M059J (cell line): ENCODE results near the gene AKT1. TPM values are rescaled to one million over a fixed set of nuclear protein-coding genes. Genes with fewer than 3 reads are reported as not detected.
"Not testable (repeated sequence)": the region's sequence is repeated elsewhere in the genome, so short reads cannot be mapped to it uniquely, and the experiment has no call there.

Experiments
- DNase-seq: peaks from one replicate; pipeline ENCODE4 v3.0.0-alpha.2; 2012; ENCODE audit warnings: low read depth
- total RNA-seq: library from RNA; depleted of rRNA; stranded (reverse); fragments of >200 nt; shearing (Covaris generic); gene quantifications from 2 replicates; pipeline ENCODE4 v1.2.3, GENCODE V29; 2014

Gene AKT1
- total RNA-seq, 1 experiment from 2014 or later: 134 TPM

DNA sequence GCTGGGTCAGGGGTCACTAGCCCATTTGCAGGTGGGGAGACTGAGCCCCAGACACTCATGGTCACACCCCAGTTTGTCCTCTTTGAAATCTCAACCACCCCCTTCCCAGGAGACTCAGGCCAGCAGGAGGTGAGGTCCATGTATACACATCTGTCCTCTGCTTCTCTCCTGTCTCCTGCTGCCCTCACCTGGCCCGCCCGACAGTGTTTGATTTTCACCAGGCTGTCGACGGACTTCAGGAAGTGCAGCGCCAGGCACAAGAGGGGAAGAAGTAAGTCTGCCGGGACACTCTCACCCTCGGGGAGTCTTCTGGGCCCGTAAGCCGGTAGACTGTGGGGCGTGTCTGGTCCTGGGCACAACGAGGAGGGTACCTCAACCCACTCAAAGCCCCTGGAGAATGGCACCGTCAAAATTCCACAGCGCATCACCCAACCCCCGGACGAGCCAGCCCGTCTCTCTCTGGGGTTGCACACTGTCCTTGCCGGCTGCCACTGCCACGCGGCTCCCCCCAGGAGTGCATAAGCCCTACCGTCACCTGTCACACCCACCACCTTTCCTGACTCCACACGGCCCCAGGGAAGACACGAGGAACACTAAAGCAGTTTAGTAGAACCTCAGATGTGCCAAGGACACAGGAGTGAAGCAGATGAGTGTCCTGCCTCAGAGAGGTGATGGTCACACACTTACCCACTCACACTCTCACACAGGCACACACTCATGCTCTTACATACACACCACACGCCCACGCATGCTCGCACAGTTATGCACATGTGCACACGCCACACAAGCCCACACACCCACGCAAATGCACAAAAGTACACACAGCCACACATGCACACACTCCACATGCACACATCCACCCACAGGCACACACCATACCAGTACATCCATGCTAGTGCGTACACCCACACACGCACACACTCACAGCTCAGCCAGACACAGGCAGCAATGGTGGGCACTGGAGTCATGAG, 55.7 kb downstream of the AKT1 start:
- DNase-seq: no peak

DNA sequence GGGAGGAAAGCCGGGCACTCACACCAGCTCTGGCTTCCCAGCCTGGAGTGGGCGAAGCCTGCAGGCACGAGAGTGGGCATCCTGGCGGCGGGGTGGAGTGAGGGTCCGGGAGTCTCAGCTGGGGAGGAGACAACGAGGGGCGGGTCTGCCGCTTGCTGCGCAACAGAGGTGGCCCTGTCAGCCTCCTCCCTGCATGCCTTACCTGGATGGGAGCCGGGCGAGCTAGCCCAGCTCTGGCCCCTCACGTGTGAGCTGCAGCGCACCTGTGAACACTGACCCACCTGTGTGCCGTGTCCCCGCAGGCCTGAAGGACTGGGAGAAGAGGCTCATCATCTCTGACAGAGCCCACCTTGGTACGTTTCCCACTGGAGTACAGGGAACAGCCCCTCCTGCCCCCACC, 56.5 kb downstream of the AKT1 start:
- DNase-seq: no peak

DNA sequence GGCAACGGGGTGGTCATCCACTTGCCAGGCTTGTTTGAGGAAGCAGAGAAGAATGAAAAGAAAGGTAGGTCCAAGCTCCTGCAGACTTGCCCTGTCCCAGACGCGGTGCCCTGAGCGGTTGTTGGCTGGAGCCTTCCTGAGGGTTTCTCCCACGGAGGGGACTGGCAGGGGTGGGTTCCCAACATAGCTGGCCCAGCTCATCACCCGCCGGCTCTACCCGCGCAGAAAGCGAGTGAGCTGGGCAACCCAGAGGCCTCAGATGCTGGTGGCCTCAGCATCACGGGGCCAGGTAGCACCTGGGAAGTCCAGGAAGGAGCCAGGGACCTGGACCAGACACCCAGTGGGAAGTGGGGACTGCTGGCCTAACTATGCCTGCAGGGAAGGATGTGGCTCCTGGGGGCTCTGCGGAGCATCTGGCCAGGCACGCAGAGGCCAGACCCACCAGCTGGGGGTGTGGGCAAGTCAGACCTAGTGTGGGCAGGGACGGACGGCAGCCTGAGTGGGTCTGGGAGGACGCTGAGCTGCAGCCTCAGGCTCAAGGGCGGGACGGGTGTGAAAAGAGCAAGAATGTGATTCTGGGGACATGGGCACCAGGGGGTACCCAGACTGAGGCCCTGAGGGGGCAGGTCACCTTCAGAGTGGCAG, 57.1 kb downstream of the AKT1 start:
- DNase-seq: no peak

DNA sequence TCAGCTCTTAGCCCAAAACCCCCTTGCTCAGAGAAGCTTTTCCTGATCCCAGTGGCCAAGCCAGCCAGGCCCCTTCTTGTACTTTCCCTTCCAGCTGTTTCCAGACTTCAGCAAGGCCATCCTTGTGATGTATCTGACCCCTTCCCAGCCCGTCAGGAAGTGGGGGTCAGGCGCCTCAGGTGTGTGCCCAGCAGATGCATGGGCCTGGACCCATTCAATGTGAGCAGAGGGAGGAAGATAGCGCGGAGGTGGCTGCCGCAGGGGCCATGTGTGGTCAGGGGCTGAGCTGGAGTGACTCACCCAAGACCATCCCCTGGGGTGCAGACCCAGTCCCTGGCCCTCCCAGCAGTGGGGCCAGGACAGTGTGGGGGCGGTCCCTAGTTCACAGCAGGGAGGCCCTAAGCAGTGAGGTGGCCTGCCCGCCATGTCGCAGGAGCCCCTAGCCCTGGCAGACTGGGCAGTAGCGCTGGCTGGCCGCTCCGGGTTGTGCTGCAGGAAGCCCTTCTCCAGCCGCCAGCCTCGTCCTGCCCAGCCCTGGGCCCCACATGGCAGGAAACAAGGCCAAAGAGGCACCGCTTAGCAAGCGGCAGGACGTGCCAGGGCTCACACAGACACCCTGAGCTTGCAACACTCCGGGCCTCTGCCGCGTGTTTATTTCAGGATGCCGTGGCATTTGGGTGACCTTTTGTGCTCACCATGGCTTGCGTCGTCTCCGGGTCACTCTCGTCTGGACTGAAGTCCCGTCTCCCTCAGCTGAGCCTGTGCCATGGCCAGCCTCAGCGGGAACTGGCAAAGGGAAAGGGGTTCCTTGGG, 59.5 kb downstream of the AKT1 start:
- DNase-seq: peak; percentile 65

DNA sequence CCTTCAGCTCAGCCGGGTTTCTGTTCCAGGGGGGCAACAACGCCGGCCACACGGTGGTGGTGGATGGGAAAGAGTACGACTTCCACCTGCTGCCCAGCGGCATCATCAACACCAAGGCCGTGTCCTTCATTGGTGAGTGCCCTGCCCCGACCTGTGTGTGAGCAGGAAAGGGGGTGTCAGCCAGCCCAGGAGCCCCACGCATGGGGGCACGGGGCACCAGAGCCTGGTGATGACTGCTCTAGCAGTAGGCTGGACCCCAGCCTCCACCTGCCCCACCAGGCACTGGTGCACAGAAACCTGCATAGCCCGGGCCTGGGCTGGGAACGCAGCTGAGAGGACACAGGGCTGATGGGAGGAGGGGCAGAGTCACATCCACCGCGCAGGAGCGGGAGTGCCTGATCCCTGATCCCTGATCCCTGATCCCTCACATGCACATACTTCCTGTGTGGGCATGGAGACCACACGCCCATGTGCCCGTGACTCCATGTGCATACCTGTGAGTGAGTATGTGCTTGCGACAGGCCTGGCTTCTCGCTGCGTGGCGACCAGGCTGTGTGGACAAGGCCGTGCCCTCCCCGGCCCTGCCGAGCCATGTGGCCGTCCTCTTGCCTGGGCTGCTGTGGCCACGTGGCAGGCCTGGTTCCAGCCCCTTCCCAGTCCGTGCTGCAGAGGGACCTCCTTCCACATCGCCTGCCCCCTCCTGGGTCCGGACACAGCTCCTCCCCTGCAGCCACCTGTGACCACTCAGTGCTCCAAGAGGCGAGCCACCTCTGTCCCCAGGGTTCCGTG, 60.4 kb downstream of the AKT1 start:
- DNase-seq: no peak

DNA sequence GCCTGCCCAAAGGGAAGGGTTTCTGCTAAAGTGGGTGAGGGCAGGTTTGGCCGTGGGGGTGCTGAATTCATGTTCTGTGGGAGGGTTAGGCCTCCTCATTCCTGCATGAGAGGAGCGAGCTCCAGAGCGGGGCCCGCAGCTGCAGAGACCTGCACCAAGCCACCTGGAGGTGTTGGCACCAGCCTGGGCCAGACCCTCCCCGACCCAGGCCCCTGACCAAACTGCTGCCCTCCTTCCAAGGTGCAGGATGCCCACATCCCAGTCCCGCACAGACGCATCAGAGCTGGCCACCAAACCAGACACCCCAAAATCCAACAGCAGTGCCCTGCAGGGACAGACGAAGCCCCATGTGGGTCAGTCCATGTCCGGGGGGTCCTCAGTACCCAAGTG, 61.0 kb downstream of the AKT1 start:
- no peak for DNase-seq

DNA sequence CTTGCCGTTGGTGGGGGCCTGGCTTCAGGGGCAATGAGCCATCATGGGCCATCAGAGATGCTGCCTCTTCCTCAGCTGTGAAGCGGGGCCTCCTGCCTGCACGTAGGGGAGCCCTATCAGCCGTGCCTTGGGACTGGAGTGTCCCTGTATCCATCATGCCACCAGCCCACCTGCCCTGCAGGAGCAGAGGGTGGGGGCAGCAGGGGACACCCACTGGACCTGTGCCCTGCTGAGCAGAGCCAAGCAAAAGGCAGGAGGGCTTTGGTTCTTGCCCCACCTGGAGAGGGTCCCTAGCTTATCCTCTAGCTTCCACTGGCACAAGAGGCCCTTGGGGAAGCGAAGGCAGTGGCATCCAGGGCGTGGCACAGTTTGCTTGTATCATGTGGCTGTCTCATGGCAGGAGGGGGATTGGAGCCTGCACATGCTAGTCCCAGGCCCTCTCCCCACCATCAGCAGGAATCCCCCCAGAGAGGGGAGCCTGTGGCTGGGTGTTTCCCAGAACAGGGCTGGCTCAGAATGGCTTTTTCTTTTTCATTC, 61.4 kb downstream of the AKT1 start:
- no peak for DNase-seq

DNA sequence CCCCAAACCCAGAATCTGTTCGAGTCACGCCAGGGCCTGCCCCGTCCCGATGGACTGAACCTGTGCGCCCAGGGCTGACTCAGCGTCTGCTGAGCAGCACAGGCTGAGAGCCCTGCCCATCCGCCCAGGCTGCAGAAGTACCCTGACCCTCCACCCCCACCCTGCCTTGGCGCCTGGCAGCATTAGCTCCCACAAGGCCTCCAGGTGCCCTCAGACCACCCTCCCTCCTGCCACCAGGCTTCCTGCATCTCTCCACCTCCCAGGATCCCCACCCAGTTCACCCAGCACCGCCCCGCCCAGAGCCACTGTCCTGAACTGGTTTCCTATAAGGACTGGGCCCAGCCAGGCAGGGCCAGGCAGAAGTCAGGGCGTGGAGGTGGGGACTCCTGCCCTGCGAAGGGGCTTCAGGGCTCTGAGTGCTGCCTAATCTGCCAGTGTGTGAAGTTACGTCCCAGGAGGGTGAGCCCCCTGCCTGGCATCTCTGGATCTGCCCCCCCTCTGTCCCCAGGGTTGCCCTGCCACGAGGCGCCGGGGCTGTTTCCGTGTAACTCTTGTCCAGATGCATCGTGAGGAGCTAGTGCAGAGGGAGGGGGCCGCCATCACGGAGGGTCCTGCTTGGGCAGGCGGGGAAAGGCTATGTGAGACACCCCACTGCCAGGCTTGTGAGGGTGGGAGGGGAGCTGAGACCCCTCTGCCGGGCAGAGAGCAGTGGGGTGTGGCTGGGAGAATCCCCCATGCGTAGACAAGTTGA, 62.4 kb downstream of the AKT1 start:
- no peak for DNase-seq

DNA sequence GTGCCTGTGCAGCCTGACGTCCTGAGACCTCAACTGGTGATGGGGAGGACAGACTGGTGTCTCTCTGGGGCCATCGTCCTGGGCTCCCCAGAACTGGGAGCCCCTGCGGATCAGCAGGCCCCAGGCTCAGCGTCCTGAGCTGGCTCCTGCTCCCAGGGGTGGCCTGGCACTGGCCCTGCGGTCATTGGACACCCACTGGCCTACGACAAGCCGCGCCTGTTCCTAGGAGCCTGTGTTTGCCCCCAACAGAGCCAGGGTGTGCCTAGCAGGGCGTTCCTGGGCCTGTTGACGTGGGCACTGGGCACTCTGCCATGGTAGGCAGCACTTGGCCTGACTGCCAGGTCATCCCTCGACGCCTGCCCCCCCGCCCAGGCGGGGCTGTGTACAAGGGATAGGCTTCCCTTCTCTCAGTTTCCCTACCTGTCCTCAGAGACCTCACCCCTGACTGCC, 63.2 kb downstream of the AKT1 start:
- no peak for DNase-seq

DNA sequence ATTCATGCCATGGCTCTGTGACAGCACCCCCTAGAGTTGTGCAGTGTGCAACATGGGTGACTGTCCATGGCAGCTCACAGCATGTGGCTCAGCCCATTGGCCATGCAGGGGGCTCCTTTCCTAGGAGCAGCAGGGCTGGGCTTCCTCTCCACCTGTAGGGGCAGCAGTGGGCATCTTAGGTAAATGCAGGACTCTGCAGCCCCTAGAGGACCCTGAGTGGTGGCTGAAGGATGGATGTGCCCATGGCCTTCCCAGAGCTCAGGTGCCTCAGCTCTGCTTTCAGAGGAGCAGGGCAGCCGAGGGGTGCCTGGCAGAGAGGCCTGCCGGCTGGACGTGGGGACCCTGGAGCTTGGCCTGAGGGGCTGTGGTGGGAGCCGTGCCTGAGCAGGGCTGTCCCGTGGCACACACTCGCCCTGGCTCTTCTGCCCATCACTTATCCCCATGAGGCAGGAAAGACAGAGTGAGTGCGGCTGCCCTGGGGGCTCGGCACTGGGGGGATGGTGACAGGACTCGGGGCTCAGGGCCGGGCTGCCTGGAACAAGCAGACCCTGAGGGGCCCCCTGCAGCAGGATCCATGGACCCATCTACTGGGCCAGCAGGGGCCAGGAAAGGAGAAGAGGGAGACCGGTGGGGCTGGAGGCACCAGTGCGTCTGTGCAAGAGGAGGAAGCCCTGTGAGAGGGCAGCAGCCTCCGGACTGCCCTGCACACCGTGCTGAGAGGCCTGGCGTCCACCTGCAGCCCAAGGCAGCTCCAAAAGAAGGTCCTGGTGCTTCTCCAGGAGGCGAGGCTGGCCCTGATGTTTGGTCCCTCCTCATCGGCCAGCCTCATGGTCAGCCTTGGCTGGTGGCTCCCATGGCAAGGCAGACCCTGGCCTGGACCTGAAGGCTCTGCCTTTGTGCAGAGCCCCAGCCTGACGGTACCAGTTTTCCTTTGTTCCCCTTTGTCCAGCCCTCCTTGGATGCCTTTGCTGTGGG, 63.9 kb downstream of the AKT1 start:
- no peak for DNase-seq

DNA sequence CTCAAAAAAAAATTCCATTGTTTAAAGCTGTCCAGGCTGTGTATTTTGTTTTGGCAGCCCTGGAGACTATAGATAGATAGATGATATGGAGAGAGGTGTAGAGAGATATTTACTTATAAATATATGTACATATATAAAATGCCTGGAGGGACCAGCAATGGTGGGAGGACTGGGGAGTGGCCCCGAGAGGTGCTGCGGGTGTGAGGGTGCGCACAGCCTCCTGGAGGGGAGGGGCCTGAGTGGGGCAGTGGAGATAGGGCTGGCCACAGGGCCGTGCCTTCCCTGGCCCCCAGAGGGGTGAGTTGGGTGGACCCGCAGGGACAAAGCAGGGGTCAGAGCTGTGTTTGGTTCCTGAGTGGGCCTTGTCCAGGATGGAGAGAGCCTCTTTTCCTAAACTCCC, 65.1 kb downstream of the AKT1 start:
- no peak for DNase-seq

DNA sequence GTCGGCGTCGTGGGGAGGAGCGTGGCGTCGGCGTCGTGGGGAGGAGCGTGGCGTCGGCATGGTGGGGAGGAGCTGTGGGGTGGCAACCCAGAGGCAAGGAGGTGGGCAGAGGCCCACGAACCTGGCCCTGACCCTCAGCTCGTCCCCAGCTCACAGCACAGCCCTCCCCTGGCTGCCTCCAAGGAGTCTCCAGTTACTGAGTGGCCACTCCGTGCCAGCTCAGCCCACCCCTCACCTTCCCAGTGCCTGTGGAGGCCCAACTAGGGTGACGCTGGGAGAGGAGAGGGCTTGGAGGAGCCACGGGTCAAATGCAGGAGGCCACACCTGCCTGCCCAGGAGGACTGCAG, 65.7 kb downstream of the AKT1 start:
- no peak for DNase-seq

DNA sequence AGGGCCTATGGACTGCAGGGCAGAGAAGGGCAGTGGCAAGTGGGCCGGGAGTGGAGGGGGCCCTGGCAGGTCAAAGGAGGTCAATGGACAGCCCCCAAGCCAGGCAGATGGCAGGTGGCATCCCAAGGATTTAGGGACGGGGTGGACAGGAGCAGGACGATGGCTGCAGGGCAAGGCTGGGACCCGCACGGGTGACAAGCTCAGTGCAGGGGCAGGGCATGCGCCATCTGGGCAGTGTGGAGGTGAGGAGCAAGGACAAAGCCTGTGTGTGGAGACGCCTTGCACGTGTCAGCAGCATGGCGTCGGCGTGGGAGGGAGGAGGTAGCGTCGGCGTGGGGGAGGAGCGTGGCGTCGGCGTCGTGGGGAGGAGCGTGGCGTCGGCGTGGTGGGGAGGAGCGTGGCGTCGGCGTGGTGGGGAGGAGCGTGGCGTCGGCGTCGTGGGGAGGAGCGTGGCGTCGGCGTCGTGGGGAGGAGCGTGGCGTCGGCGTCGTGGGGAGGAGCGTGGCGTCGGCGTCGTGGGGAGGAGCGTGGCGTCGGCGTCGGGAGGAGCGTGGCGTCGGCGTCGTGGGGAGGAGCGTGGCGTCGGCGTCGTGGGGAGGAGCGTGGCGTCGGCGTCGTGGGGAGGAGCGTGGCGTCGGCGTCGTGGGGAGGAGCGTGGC, 66.2 kb downstream of the AKT1 start:
- not testable (repeated sequence) for DNase-seq

DNA sequence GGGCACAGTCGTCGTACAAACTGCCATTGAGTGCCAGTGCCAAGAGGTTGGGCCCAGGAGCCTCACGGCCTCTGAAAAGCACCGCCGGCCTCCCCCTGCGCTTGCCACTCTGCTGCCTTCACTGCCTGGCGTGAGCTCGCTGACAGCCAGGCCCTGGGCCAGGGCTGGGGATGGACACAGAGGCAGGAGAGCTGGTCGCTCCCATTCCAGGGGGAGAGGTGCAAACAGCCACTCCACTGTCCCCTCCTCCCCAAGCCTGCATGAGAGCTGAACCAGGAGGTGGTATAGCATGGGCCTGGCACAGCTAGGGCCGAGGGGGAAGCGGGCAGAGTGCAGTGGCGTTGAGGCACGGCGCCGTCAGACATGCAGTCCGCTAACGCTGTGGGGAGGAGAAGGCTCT, 66.9 kb downstream of the AKT1 start:
- no peak for DNase-seq

DNA sequence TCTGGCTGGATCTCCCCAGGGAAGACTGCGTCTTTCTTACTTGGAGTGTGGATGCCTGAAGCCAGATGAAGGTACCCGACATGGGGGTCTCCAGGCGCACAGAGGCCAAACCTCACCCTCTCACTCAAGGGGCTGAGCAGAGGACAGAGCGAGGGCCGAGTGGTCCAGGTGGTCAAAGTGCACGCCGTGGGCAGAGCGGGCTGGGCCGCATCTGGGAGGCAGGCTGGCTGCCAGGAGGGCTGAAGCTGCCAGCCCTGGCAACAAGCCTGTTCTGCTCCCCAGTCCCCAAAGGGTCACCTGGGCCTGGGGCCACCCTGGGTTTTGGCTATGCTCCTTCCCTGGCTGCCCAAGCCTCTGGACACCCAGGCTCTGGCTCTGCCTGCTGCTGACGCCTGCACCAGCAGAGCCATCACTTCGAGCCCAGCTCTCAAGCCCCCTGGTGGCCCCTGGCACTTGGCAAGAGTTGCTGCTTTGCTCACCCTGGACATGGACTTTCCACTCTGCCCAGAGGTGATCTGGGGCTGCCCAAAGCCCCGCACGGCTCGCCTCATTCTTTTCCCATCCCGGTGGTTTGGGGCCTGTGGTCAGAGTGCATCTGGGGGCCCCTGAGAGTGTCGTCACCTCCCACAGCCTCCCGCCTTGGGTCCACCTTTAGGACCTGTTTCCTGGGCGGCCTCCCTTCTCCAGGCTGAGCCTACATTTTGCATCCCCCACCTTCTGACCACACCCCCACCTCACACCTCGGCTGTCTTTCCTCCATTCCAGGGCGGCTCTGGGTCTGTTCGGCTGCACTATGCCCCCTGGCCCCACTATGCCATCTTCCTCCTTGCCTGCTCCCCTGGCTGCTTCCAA, 68.7 kb downstream of the AKT1 start:
- DNase-seq: no peak

DNA sequence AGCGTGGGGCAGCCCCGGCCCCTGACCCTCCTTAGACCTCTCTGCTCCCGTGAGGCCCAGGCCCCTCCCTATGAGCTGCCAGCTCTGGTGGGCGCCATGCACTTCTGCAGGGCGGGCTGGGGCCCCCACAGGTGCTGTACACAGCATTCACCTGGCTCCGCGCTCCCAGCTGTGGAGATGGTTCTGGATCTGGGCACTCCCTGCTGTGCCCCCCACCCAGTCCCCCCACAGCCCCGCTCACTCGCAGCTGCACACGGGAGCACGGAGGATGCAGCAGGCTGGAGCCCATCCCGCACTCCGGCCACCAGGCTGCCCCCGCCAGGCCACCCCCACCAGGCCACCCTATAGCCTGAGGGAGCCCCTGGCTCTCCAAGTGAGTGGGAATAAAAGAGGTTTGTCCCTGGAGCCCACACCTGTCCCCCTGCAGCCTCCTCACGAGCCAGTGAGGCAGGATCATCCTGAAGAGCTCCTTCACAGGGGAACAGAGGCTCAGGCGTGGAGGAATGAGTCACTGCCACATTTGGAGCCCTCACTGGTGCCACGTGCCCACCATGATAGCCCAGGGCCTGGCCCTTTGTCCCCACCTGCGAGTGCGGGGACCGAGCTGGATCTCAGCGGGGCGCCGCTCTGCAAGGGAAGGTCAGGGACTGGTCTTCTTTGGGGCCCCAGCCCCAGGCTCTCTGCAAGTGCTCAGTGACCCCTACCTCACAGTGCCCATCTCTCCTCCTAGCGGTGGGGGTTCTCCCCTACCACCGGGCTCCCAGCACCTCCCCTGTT, 69.6 kb downstream of the AKT1 start:
- no peak for DNase-seq
